IPS-11a (cell line): ENCODE measurements around the gene CYTL1.
"Not testable (repeated sequence)": the region's sequence is repeated elsewhere in the genome, so short reads cannot be mapped to it uniquely, and the experiment has no call there.

Experiments
- H3K4me3 ChIP-seq: one replicate; pipeline ENCODE4 v1.5.1; 2013; ENCODE audit warnings: low read depth, low read length, control low read depth

CYTL1 gene

GRCh38 chr4:5034206-5034605 is 14.9 kb upstream of the CYTL1 start:
- H3K4me3 ChIP-seq: no peak overlapping the region

GRCh38 chr4:5033281-5033841 is 14.1 kb upstream of the CYTL1 start:
- no peak overlapping the region for H3K4me3 ChIP-seq

- no peak overlapping the region for H3K4me3 ChIP-seq
Observed at GRCh38 chr4:5032813-5033212, 13.6 kb upstream of the CYTL1 start.

GRCh38 chr4:5030927-5031326 is 11.7 kb upstream of the CYTL1 start:
- no peak overlapping the region for H3K4me3 ChIP-seq

GRCh38 chr4:5030221-5030620 is 11.0 kb upstream of the CYTL1 start:
- no peak overlapping the region for H3K4me3 ChIP-seq

GRCh38 chr4:5029447-5029846 is 10.2 kb upstream of the CYTL1 start:
- no peak overlapping the region for H3K4me3 ChIP-seq

- no peak overlapping the region for H3K4me3 ChIP-seq
Observed at GRCh38 chr4:5028480-5028879, 9.2 kb upstream of the CYTL1 start.

GRCh38 chr4:5027346-5027745 is 8.1 kb upstream of the CYTL1 start:
- H3K4me3 ChIP-seq: no peak overlapping the region

- no peak overlapping the region for H3K4me3 ChIP-seq
Observed at GRCh38 chr4:5026371-5026770, 7.1 kb upstream of the CYTL1 start.

GRCh38 chr4:5024673-5025072 is 5.4 kb upstream of the CYTL1 start:
- H3K4me3 ChIP-seq: no peak overlapping the region

GRCh38 chr4:5021546-5021945 is 2.3 kb upstream of the CYTL1 start:
- no peak overlapping the region for H3K4me3 ChIP-seq

- no peak overlapping the region for H3K4me3 ChIP-seq
Observed at GRCh38 chr4:5020341-5020740, 1.1 kb upstream of the CYTL1 start.

GRCh38 chr4:5019796-5020195 is 538 bp upstream of the CYTL1 start:
- H3K4me3 ChIP-seq: no peak overlapping the region

- no peak overlapping the region for H3K4me3 ChIP-seq
Observed at GRCh38 chr4:5018603-5019002, 655 bp downstream of the CYTL1 start.

- no peak overlapping the region for H3K4me3 ChIP-seq
Observed at GRCh38 chr4:5018096-5018495, 1.2 kb downstream of the CYTL1 start.

- no peak overlapping the region for H3K4me3 ChIP-seq
Observed at GRCh38 chr4:5014007-5014682, 5.1 kb downstream of the CYTL1 start.

- no peak overlapping the region for H3K4me3 ChIP-seq
Observed at GRCh38 chr4:5012958-5013357, 6.3 kb downstream of the CYTL1 start.

- no peak overlapping the region for H3K4me3 ChIP-seq
Observed at GRCh38 chr4:5012244-5012898, 6.9 kb downstream of the CYTL1 start.

GRCh38 chr4:5010984-5011383 is 8.3 kb downstream of the CYTL1 start:
- H3K4me3 ChIP-seq: no peak overlapping the region

- H3K4me3 ChIP-seq: no peak overlapping the region
Observed at GRCh38 chr4:5009796-5010195, 9.5 kb downstream of the CYTL1 start.

GRCh38 chr4:5006932-5007331 is 12.3 kb downstream of the CYTL1 start:
- H3K4me3 ChIP-seq: not testable (repeated sequence)

- H3K4me3 ChIP-seq: no peak overlapping the region
Observed at GRCh38 chr4:5004496-5004895, 14.8 kb downstream of the CYTL1 start.

GRCh38 chr4:5003918-5004317 is 15.3 kb downstream of the CYTL1 start:
- no peak overlapping the region for H3K4me3 ChIP-seq
